C4-2B (cell line): ENCODE results near the gene TOP2B.

ENCODE experiments used
- H3K27ac ChIP-seq: fragments of 450-650 bp; 2 replicates; pipeline ENCODE4 v1.5.1; 2017
- CTCF ChIP-seq: fragments of 450-650 bp; conservative IDR thresholded peaks from 2 replicates; pipeline ENCODE4 v1.5.1; 2017; ENCODE audit warnings: mild to moderate bottlenecking
- ZFX ChIP-seq: fragments of 450-650 bp; IDR thresholded peaks from 2 replicates; pipeline ENCODE4 v1.6.1; 2017

TOP2B gene

GRCh38 chr3:25610167-25610566, 54.5 kb downstream of the TOP2B start:
- no peak overlapping the region for H3K27ac ChIP-seq
- TF ChIP-seq CTCF: no peak
- no peak for TF ChIP-seq ZFX

DNA sequence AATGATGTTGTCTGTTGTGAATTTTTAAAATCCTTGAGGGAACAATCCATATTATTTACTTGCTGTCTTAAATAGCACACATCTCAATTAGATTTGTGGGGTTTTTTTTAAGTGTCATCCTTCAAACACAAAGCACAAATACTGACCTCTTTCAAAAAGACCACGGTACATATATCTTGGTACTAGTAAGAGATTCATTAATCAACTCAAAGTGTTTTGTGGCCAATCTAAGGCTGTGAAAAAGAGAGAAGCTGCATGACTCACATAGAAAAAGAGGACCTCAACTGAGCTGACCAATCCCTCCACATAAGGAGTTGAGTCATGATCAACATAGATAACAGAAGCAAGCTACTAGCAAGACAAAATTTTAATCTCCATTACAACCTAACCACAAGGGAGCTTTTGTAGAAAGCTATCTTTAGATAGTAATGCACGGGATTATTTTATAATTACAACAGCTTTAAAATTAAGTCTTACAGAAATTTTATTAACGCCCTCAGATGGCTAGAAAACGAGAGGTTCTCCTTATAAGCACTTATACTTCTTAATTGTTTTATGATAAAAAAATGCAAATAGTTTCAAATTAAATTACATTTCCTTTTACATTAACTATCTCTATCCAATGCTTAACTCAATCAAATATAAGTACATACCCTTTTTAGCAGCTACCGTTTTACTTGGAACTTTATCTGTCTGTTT, 60.5 kb downstream of the TOP2B start:
- TF ChIP-seq CTCF (no peak), ZFX (no peak)
- no peak overlapping the region for H3K27ac ChIP-seq

GRCh38 chr3:25603703-25604102, 61.0 kb downstream of the TOP2B start:
- no peak overlapping the region for H3K27ac ChIP-seq
- TF ChIP-seq CTCF: no peak
- no peak for TF ChIP-seq ZFX

DNA sequence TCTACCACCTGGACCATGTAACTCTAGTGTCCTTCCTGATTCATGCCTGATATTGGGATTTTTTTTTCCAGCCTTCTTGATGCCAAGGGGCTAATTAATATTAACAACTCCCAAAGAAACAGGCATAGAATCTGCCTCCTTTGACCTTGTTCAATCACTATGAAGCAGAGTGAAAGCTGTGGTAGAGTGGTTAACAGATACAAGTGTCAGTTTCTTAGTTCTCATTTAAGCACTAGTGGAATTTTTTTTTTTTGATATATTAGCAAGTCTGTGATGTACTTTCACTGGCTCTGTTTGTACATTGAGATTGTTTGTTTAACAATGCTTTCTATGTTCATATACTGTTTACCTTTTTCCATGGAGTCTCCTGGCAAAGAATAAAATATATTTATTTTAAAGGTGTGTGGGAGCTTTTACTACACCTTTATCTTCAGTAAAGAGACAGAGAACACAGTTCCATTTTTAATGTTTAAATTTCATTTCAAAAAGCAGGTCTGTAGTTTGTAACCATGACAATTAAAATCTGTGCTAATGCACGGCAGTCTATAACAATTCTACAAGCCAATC, 67.1 kb downstream of the TOP2B start:
- H3K27ac ChIP-seq: no peak overlapping the region
- TF ChIP-seq ZFX (no peak), CTCF (no peak)

- peak; percentile 88 for TF ChIP-seq CTCF
- no peak for TF ChIP-seq ZFX
- no peak overlapping the region for H3K27ac ChIP-seq
Observed at GRCh38 chr3:25594007-25594502, 70.7 kb downstream of the TOP2B start.

- no peak overlapping the region for H3K27ac ChIP-seq
- TF ChIP-seq CTCF (no peak), ZFX (no peak)
Observed at GRCh38 chr3:25593001-25593400, 71.7 kb downstream of the TOP2B start.

- TF ChIP-seq CTCF (no peak), ZFX (no peak)
- 0 out of 2 replicates have a peak overlapping the region, but pooled peaks have one; percentile 22 for H3K27ac ChIP-seq
Observed at GRCh38 chr3:25592510-25592968, 72.2 kb downstream of the TOP2B start.
